ENCODE results near the gene GNAO1.

DNA sequence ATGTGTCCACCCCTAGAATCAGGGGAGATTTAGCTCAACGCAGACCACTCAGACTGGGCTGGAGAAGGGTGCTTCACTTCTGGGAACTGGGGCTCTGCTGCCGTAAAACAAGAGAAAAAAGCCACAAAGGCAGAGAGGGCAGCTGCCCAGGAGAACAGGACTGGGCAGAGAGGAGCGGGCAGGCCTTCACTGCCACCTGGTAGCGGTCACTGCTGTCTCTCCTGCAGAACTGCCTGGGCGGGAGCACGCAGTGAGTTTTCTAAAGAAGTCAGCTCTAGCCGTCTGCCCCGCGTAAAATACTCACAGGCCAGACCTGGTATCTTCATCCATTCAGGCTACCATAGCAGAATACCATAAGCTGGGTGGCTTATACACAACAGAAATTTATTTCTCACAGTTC is 130.3 kb downstream of the GNAO1 start:
- TF ChIP-seq POLR2A (IDR thresholded peaks at IDR 0.05), result no peak
- no peak for TF ChIP-seq POLR2AphosphoS5 (IDR thresholded peaks at IDR 0.05)
- TF ChIP-seq, protein P1, sequence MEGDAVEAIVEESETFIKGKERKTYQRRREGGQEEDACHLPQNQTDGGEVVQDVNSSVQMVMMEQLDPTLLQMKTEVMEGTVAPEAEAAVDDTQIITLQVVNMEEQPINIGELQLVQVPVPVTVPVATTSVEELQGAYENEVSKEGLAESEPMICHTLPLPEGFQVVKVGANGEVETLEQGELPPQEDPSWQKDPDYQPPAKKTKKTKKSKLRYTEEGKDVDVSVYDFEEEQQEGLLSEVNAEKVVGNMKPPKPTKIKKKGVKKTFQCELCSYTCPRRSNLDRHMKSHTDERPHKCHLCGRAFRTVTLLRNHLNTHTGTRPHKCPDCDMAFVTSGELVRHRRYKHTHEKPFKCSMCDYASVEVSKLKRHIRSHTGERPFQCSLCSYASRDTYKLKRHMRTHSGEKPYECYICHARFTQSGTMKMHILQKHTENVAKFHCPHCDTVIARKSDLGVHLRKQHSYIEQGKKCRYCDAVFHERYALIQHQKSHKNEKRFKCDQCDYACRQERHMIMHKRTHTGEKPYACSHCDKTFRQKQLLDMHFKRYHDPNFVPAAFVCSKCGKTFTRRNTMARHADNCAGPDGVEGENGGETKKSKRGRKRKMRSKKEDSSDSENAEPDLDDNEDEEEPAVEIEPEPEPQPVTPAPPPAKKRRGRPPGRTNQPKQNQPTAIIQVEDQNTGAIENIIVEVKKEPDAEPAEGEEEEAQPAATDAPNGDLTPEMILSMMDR (IDR thresholded peaks at IDR 0.05), result no peak
